Calu3 (cell line): ENCODE data around the gene NEK7. TPM values are rescaled to one million over a fixed set of nuclear protein-coding genes. Genes with fewer than 3 reads are reported as not detected.

Experiments used
- BruUV-seq: library from RNA; stranded (reverse); fragments of 400-500 nt; replicated peaks from 2 replicates; lab custom pipeline; 2021; lab: Mats Ljungman, UMichigan
- CTCF ChIA-PET: fragments of 300-600 bp; sonication (Branson Sonifier 250); formaldehyde crosslinking; loops from one replicate; lab custom pipeline; 2022; ENCODE audit warnings: antibody characterized with exemption; lab: Charles Lee
- DNase-seq: peaks from one replicate; pipeline ENCODE4 v3.0.0; 2022
- H3K27ac Mint-ChIP-seq: one replicate; pipeline ENCODE4 v1.8.0; 2022; ENCODE audit warnings: mixed read lengths; ENCODE audit not compliant: unreplicated experiment
- H3K27me3 Mint-ChIP-seq: one replicate; pipeline ENCODE4 v1.8.0; 2022; ENCODE audit warnings: mixed read lengths; ENCODE audit not compliant: unreplicated experiment
- H3K36me3 Mint-ChIP-seq: one replicate; pipeline ENCODE4 v1.8.0; 2022; ENCODE audit warnings: mild to moderate bottlenecking, moderate library complexity, mixed read lengths; ENCODE audit not compliant: insufficient read depth, unreplicated experiment
- H3K4me1 Mint-ChIP-seq: one replicate; pipeline ENCODE4 v1.8.0; 2022; ENCODE audit warnings: mild to moderate bottlenecking, low read depth, mixed read lengths; ENCODE audit not compliant: unreplicated experiment
- H3K4me3 Mint-ChIP-seq: one replicate; pipeline ENCODE4 v1.8.0; 2022; ENCODE audit warnings: mild to moderate bottlenecking, low read depth, moderate library complexity, mixed read lengths; ENCODE audit not compliant: unreplicated experiment
- H3K9me3 Mint-ChIP-seq: one replicate; pipeline ENCODE4 v1.8.0; 2022; ENCODE audit warnings: low read depth, mixed read lengths; ENCODE audit not compliant: unreplicated experiment
- CTCF ChIP-seq: fragments of 200-600 bp; IDR thresholded peaks from one replicate; pipeline ENCODE4 v1.8.0; 2022; ENCODE audit warnings: antibody characterized with exemption; ENCODE audit not compliant: unreplicated experiment
- intact Hi-C: fragments of 100-400 bp; cut with micrococcal nuclease; formaldehyde crosslinking; loops from one replicate; pipeline ENCODE4 v1.10.0; 2022; ENCODE audit not compliant: unreplicated experiment
- total RNA-seq: library from RNA; stranded (reverse); gene quantifications from 2 replicates; pipeline ENCODE4 v1.2.3, GENCODE V29; 2022

The NEK7 gene
- total RNA-seq, 1 experiment from 2014 or later: 145 TPM

- intact Hi-C loops: loop anchor here (10.0 kb wide), 1 partner anchor 171 kb away; no protein-coding TSS in a partner anchor
- TF ChIP-seq CTCF: no peak
- Mint-ChIP-seq H3K9me3 (no peaks in the 10 kb centered on the region), H3K27ac (peak overlapping the region; percentile 47), H3K4me3 (no peak overlapping the region), H3K36me3 (peaks cover 12% of the 10 kb centered on the region), H3K4me1 (peaks cover 27% of the 10 kb centered on the region), H3K27me3 (no peaks in the 10 kb centered on the region)
- DNase-seq: no peak
- no TSS peak for BruUV-seq
- CTCF ChIA-PET: interaction anchor here (1.7 kb wide), 1 partner anchor 9 kb away, joined by 6 read pairs; no protein-coding TSS in a partner anchor
These were observed 117.0 kb downstream of the NEK7 start for GRCh38 chr1:198273748-198274295.

DNA sequence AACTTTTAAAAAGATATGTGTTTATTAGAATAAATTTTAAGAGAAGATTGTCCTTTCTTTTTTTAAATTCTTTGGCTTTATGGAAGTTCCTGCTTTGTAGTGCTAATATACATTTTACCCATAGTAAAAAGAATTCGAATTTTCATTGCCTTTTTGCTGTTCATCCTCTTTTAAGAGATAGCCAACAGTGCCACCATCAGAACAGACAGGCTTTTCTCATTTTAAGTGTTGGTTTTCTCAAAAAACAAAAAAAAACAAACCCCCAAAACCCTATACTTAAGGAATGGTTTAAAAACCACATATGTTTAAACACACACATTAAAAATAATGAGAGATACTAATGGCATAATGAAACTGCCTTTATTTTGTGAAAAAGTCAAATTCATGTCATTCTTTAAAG is 118.8 kb downstream of the NEK7 start:
- CTCF ChIA-PET: no interaction called here
- DNase-seq: no peak

GRCh38 chr1:198276241-198276640 is 119.4 kb downstream of the NEK7 start:
- DNase-seq: no peak
- intact Hi-C loops: loop anchor here (5.0 to 10.0 kb wide), 5 partner anchors 54 to 189 kb away; no protein-coding TSS in a partner anchor
- Mint-ChIP-seq H3K36me3 (peaks cover 17% of the 10 kb centered on the region), H3K4me1 (peaks cover 25% of the 10 kb centered on the region), H3K4me3 (no peak overlapping the region), H3K27me3 (no peaks in the 10 kb centered on the region), H3K27ac (no peak overlapping the region), H3K9me3 (no peaks in the 10 kb centered on the region)
- CTCF ChIA-PET: interaction anchor here (1.0 kb wide), 1 partner anchor 204 kb away, joined by 3 read pairs; no protein-coding TSS in a partner anchor
- TF ChIP-seq CTCF: no peak
- BruUV-seq: no TSS peak

More for the DNA sequence above, 118.8 kb downstream of the NEK7 start:
- Mint-ChIP-seq H3K4me1 (peaks cover 27% of the 10 kb centered on the region), H3K9me3 (no peaks in the 10 kb centered on the region), H3K36me3 (peaks cover 17% of the 10 kb centered on the region), H3K27ac (no peak overlapping the region), H3K4me3 (no peak overlapping the region), H3K27me3 (no peaks in the 10 kb centered on the region)
- no TSS peak for BruUV-seq
- no peak for TF ChIP-seq CTCF
- intact Hi-C loops: loop anchor here (5.0 to 10.0 kb wide), 5 partner anchors 53 to 188 kb away; no protein-coding TSS in a partner anchor

- no peak for DNase-seq
- TF ChIP-seq CTCF: no peak
- Mint-ChIP-seq H3K4me3 (no peak overlapping the region), H3K9me3 (no peaks in the 10 kb centered on the region), H3K36me3 (peaks cover 26% of the 10 kb centered on the region), H3K4me1 (peaks cover 27% of the 10 kb centered on the region), H3K27me3 (no peaks in the 10 kb centered on the region), H3K27ac (no peak overlapping the region)
- intact Hi-C loops: loop anchor here (5.0 to 10.0 kb wide), 5 partner anchors 57 to 192 kb away; no protein-coding TSS in a partner anchor
- no TSS peak for BruUV-seq
- CTCF ChIA-PET: no interaction called here
These were observed 122.1 kb downstream of the NEK7 start for GRCh38 chr1:198278943-198279342.
